ENCODE results near the gene CAMKK1.

Gene CAMKK1

GRCh38 chr17:3835410-3836229, 57.2 kb downstream of the CAMKK1 start:
- no peak for TF ChIP-seq ZFP30 (CRISPR knock-in tag; IDR thresholded peaks at IDR 0.05)
- TF ChIP-seq PPARA (CRISPR knock-in tag; IDR thresholded peaks at IDR 0.05; ENCODE audit: borderline replicate concordance): no peak
- no peak for TF ChIP-seq ARNTL (CRISPR knock-in tag; IDR thresholded peaks at IDR 0.05; ENCODE audit: borderline replicate concordance, low read depth)
- TF ChIP-seq ZC3H10 (CRISPR knock-in tag; IDR thresholded peaks at IDR 0.05): no peak
- no peak for TF ChIP-seq CREB5 (CRISPR knock-in tag; IDR thresholded peaks at IDR 0.05; ENCODE audit: low read depth)
- no peak for TF ChIP-seq GLIS3 (CRISPR knock-in tag; IDR thresholded peaks at IDR 0.05)
- ATAC-seq: no peak

GRCh38 chr17:3834811-3835210, 58.0 kb downstream of the CAMKK1 start:
- ATAC-seq: no peak
- TF ChIP-seq POU6F1 (CRISPR knock-in tag; IDR thresholded peaks at IDR 0.05; ENCODE audit: borderline replicate concordance, low read depth): no peak
- no peak for TF ChIP-seq ZNF565 (CRISPR knock-in tag; conservative IDR thresholded peaks at IDR 0.05; ENCODE audit: low read depth)
- TF ChIP-seq ZFP3 (CRISPR knock-in tag; IDR thresholded peaks at IDR 0.05): no peak
- TF ChIP-seq ZFP30 (CRISPR knock-in tag; IDR thresholded peaks at IDR 0.05): no peak
- TF ChIP-seq RARB (CRISPR knock-in tag; IDR thresholded peaks at IDR 0.05): no peak

GRCh38 chr17:3828852-3829232, 64.0 kb downstream of the CAMKK1 start:
- no peak for ATAC-seq
- TF ChIP-seq ZFP3 (CRISPR knock-in tag; IDR thresholded peaks at IDR 0.05) (no peak), CREB5 (CRISPR knock-in tag; IDR thresholded peaks at IDR 0.05; ENCODE audit: low read depth) (no peak)

- TF ChIP-seq RARB (CRISPR knock-in tag; IDR thresholded peaks at IDR 0.05) (no peak), ZC3H10 (CRISPR knock-in tag; IDR thresholded peaks at IDR 0.05) (no peak), PATZ1 (CRISPR knock-in tag; IDR thresholded peaks at IDR 0.05; ENCODE audit: borderline replicate concordance) (no peak), CSRNP3 (CRISPR knock-in tag; IDR thresholded peaks at IDR 0.05) (no peak), OSR1 (CRISPR knock-in tag; IDR thresholded peaks at IDR 0.05) (no peak), PPARA (CRISPR knock-in tag; IDR thresholded peaks at IDR 0.05; ENCODE audit: borderline replicate concordance) (no peak), ISL1 (CRISPR knock-in tag; IDR thresholded peaks at IDR 0.05) (no peak)
- no peak for ATAC-seq
These were observed 64.6 kb downstream of the CAMKK1 start for GRCh38 chr17:3828151-3828851.

- ATAC-seq: peak; percentile 76
- TF ChIP-seq POU6F1 (CRISPR knock-in tag; IDR thresholded peaks at IDR 0.05; ENCODE audit: borderline replicate concordance, low read depth) (no peak), OSR1 (CRISPR knock-in tag; IDR thresholded peaks at IDR 0.05) (no peak), ZC3H10 (CRISPR knock-in tag; IDR thresholded peaks at IDR 0.05) (no peak), ESRRG (CRISPR knock-in tag; IDR thresholded peaks at IDR 0.05) (no peak), ZNF70 (CRISPR knock-in tag; IDR thresholded peaks at IDR 0.05) (no peak), TCF4 (CRISPR knock-in tag; IDR thresholded peaks at IDR 0.05; ENCODE audit: borderline replicate concordance) (no peak), BACH2 (CRISPR knock-in tag; IDR thresholded peaks at IDR 0.05; ENCODE audit: borderline replicate concordance) (no peak), CREB5 (CRISPR knock-in tag; IDR thresholded peaks at IDR 0.05; ENCODE audit: low read depth) (no peak), CSDC2 (CRISPR knock-in tag; IDR thresholded peaks at IDR 0.05) (no peak), GLIS3 (CRISPR knock-in tag; IDR thresholded peaks at IDR 0.05) (no peak), ISL1 (CRISPR knock-in tag; IDR thresholded peaks at IDR 0.05) (no peak), ZNF565 (CRISPR knock-in tag; conservative IDR thresholded peaks at IDR 0.05; ENCODE audit: low read depth) (no peak)
These were observed 65.6 kb downstream of the CAMKK1 start for GRCh38 chr17:3827124-3827773.
